ENCODE results near the gene IZUMO1. TPM values are rescaled to one million over a fixed set of nuclear protein-coding genes. Genes with fewer than 3 reads are reported as not detected.

IZUMO1 gene
- total RNA-seq, 1 donor from 2014 or later = 0.26 TPM

GRCh38 chr19:48757741-48758144, 11.0 kb upstream of the IZUMO1 start:
- no peak for DNase-seq (ENCODE audit: low read depth)
- Histone ChIP-seq H3K36me3 (ENCODE audit: control insufficient read depth, insufficient read depth, low read length) (no peaks in the 10 kb centered on the region), H3K4me3 (ENCODE audit: low read depth, low read length) (no peak overlapping the region), H3K27me3 (ENCODE audit: control insufficient read depth, insufficient read depth, low read length) (peaks cover 1% of the 10 kb centered on the region)
- no peak for TF ChIP-seq CTCF (IDR thresholded peaks at IDR 0.05; ENCODE audit: insufficient read depth, low read length, severe bottlenecking)
- no peak for FAIRE-seq

DNA sequence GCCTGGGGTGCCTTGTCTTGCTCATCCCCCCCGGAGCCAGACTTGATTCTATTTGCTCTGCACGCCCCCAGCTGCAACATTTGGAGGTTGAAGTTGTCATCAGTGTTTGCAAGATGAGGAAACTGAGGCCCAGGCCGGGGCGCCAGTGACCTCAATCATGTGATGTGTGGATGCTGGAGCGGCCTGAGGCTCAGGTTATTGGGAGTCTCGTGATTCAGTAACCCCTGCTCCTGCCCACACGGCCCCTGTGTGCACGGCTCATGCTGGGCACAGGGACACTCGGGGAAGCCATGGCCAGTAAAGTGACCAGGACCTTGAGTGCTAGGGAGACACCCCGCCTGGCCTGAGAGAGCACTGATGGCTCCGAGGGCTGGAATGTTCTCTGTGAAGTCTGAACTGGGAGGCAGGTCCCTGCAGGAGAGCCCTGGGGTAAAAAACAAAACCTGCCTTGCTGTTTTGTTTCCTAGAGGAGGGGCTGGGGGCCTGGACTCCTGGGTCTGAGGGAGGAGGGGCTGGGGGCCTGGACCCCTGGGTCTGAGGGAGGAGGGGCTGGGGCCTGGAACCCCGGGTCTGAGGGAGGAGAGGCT, 10.5 kb upstream of the IZUMO1 start:
- FAIRE-seq (no peak), DNase-seq (ENCODE audit: low read depth) (no peak)
- Histone ChIP-seq H3K36me3 (ENCODE audit: control insufficient read depth, insufficient read depth, low read length) (no peaks in the 10 kb centered on the region), H3K4me3 (ENCODE audit: low read depth, low read length) (no peak overlapping the region), H3K27me3 (ENCODE audit: control insufficient read depth, insufficient read depth, low read length) (peaks cover under 1% of the 10 kb centered on the region)
- TF ChIP-seq CTCF (IDR thresholded peaks at IDR 0.05; ENCODE audit: insufficient read depth, low read length, severe bottlenecking) = no peak

DNA sequence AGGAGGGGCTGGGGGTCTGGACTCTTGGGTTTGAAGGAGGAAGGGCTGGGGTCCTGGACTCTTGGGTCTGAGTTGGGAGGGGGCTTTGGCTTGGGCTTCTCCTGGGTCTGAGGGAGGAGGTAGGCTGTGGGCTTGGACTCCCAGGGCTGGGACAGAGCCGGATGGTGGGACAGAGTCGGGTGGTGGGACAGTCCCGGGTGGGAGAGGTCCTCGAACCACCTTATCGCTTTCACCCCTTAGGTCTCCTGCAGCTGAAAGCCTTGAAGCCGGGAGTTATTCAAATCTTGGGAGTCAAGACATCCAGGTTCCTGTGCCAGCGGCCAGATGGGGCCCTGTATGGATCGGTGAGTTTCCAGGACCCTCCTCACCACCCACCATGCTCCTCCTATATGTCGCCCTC, 10.0 kb upstream of the IZUMO1 start:
- no peak for FAIRE-seq
- H3K4me3 ChIP-seq (ENCODE audit: low read depth, low read length) = no peak overlapping the region
- TF ChIP-seq CTCF (IDR thresholded peaks at IDR 0.05; ENCODE audit: insufficient read depth, low read length, severe bottlenecking) = no peak
- no peaks in the 10 kb centered on the region for H3K36me3 ChIP-seq (ENCODE audit: control insufficient read depth, insufficient read depth, low read length)
- no peak for DNase-seq (ENCODE audit: low read depth)
- H3K27me3 ChIP-seq (ENCODE audit: control insufficient read depth, insufficient read depth, low read length) = no peaks in the 10 kb centered on the region

- no peak for FAIRE-seq
- no peak overlapping the region for H3K4me3 ChIP-seq (ENCODE audit: low read depth, low read length)
- H3K36me3 ChIP-seq (ENCODE audit: control insufficient read depth, insufficient read depth, low read length) = no peaks in the 10 kb centered on the region
- no peaks in the 10 kb centered on the region for H3K27me3 ChIP-seq (ENCODE audit: control insufficient read depth, insufficient read depth, low read length)
- TF ChIP-seq CTCF (IDR thresholded peaks at IDR 0.05; ENCODE audit: insufficient read depth, low read length, severe bottlenecking) = no peak
- no peak for DNase-seq (ENCODE audit: low read depth)
Observed at GRCh38 chr19:48756212-48756611, 9.5 kb upstream of the IZUMO1 start.

DNA sequence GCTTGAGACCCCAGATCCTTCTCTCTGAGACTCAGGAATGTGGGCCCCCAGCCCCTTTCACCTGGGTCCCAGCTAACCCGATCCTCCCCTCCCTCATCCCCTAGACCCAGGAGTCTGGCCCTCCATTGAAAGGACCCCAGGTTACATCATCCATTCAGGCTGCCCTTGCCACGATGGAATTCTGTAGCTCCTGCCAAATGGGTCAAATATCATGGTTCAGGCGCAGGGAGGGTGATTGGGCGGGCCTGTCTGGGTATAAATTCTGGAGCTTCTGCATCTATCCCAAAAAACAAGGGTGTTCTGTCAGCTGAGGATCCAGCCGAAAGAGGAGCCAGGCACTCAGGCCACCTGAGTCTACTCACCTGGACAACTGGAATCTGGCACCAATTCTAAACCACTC, 9.1 kb upstream of the IZUMO1 start:
- Histone ChIP-seq H3K27me3 (ENCODE audit: control insufficient read depth, insufficient read depth, low read length) (no peaks in the 10 kb centered on the region), H3K36me3 (ENCODE audit: control insufficient read depth, insufficient read depth, low read length) (peaks cover 2% of the 10 kb centered on the region), H3K4me3 (ENCODE audit: low read depth, low read length) (no peak overlapping the region)
- no peak for TF ChIP-seq CTCF (IDR thresholded peaks at IDR 0.05; ENCODE audit: insufficient read depth, low read length, severe bottlenecking)
- no peak for DNase-seq (ENCODE audit: low read depth)
- no peak for FAIRE-seq

- Histone ChIP-seq H3K36me3 (ENCODE audit: control insufficient read depth, insufficient read depth, low read length) (peaks cover 6% of the 10 kb centered on the region), H3K4me3 (ENCODE audit: low read depth, low read length) (no peak within 1 kb of the TSS), H3K27me3 (ENCODE audit: control insufficient read depth, insufficient read depth, low read length) (no peaks in the 10 kb centered on the region)
- DNase-seq (ENCODE audit: low read depth) (no peak), FAIRE-seq (peak; percentile 43)
- no peak for TF ChIP-seq CTCF (IDR thresholded peaks at IDR 0.05; ENCODE audit: insufficient read depth, low read length, severe bottlenecking)
Observed at GRCh38 chr19:48755084-48755641, 8.5 kb upstream of the IZUMO1 start, which contains the start of gene FGF21. TSS of gene FGF21 (plus strand) at chr19:48755524. CDS start at chr19:48756237, 713 bp downstream.
